Measurements from ENCODE around the gene HSPA4L.

The HSPA4L gene

GRCh38 chr4:127782275-127783025 lies at the start of gene HSPA4L:
HSPA4L (plus strand) TSS chr4:127782322; CDS start chr4:127782551, 229 bp downstream.
- H3K4me3 ChIP-seq (ENCODE audit: insufficient read depth, low read length, poor library complexity, severe bottlenecking), result peak within 1 kb of the TSS; percentile 68
- no peaks in the 10 kb centered on the region for H3K36me3 ChIP-seq (ENCODE audit: low read length)
- H3K9me3 ChIP-seq (ENCODE audit: insufficient read depth, low read length), result no peaks in the 10 kb centered on the region
- no peaks in the 10 kb centered on the region for H3F3A ChIP-seq (ENCODE audit: insufficient read depth)
- H3K9ac ChIP-seq (ENCODE audit: low read length), result peak within 1 kb of the TSS; percentile 70
- no peak for TF ChIP-seq EZH2phosphoT487 (conservative IDR thresholded peaks at IDR 0.05; ENCODE audit: low read length)
- TF ChIP-seq, protein P1, sequence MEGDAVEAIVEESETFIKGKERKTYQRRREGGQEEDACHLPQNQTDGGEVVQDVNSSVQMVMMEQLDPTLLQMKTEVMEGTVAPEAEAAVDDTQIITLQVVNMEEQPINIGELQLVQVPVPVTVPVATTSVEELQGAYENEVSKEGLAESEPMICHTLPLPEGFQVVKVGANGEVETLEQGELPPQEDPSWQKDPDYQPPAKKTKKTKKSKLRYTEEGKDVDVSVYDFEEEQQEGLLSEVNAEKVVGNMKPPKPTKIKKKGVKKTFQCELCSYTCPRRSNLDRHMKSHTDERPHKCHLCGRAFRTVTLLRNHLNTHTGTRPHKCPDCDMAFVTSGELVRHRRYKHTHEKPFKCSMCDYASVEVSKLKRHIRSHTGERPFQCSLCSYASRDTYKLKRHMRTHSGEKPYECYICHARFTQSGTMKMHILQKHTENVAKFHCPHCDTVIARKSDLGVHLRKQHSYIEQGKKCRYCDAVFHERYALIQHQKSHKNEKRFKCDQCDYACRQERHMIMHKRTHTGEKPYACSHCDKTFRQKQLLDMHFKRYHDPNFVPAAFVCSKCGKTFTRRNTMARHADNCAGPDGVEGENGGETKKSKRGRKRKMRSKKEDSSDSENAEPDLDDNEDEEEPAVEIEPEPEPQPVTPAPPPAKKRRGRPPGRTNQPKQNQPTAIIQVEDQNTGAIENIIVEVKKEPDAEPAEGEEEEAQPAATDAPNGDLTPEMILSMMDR (IDR thresholded peaks at IDR 0.05; ENCODE audit: insufficient read depth, low read length, poor library complexity, severe bottlenecking), result no peak
- peak within 1 kb of the TSS; percentile 89 for H2AFZ ChIP-seq (ENCODE audit: low read depth, low read length, severe bottlenecking)
- no peak within 1 kb of the TSS for H3K27ac ChIP-seq (ENCODE audit: low read depth, low read length)
- no peaks in the 10 kb centered on the region; the same call in 1 of the 2 replicates for H3K79me2 ChIP-seq (ENCODE audit: insufficient read depth, low read length)
- H3K27me3 ChIP-seq (ENCODE audit: low read length), result no peaks in the 10 kb centered on the region
- H3K9me2 ChIP-seq (replicated peaks; ENCODE audit: insufficient read depth, low read length), result no peaks in the 10 kb centered on the region
- H4K20me1 ChIP-seq (ENCODE audit: low read depth, low read length), result no peaks in the 10 kb centered on the region
- peak within 1 kb of the TSS; percentile 64 for H3K4me2 ChIP-seq (ENCODE audit: low read depth, low read length, poor library complexity, severe bottlenecking)

- Histone ChIP-seq H3K9ac (ENCODE audit: low read length) (no peak overlapping the region), H3K27me3 (ENCODE audit: low read length) (no peaks in the 10 kb centered on the region), H3F3A (ENCODE audit: insufficient read depth) (no peaks in the 10 kb centered on the region), H3K9me3 (ENCODE audit: insufficient read depth, low read length) (no peaks in the 10 kb centered on the region), H3K36me3 (ENCODE audit: low read length) (no peaks in the 10 kb centered on the region), H2AFZ (ENCODE audit: low read depth, low read length, severe bottlenecking) (no peak overlapping the region), H3K4me2 (ENCODE audit: low read depth, low read length, poor library complexity, severe bottlenecking) (no peak overlapping the region), H4K20me1 (ENCODE audit: low read depth, low read length) (no peaks in the 10 kb centered on the region), H3K27ac (ENCODE audit: low read depth, low read length) (no peak overlapping the region), H3K79me2 (ENCODE audit: insufficient read depth, low read length) (no peaks in the 10 kb centered on the region), H3K4me3 (ENCODE audit: insufficient read depth, low read length, poor library complexity, severe bottlenecking) (no peak overlapping the region), H3K9me2 (replicated peaks; ENCODE audit: insufficient read depth, low read length) (no peaks in the 10 kb centered on the region)
- no peak for TF ChIP-seq EZH2phosphoT487 (conservative IDR thresholded peaks at IDR 0.05; ENCODE audit: low read length)
- TF ChIP-seq, protein P1 (IDR thresholded peaks at IDR 0.05; ENCODE audit: insufficient read depth, low read length, poor library complexity, severe bottlenecking), result peak; percentile 16
These were observed 49.3 kb upstream of the HSPA4L start for GRCh38 chr4:127732623-127733328.

DNA sequence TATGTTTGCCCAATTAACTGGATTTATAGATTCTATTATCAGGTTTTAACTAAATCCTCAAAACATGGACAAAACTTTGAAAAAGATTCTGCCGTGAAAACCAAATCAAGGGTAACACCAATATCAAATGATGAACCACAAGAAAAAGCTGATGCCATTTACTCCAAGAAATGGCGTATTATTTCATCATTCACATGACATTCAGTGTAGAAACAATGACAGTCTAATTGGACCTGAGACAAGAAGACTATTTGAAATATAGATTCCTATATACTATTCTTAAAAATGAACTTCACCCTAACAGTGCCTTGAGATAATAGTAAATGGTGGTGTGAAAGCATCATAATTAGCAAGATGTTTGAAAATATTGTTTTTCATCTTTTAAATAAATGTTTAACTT lies 47.1 kb upstream of the HSPA4L start:
- Histone ChIP-seq H3K36me3 (ENCODE audit: low read length) (no peaks in the 10 kb centered on the region), H3K4me2 (ENCODE audit: low read depth, low read length, poor library complexity, severe bottlenecking) (no peak overlapping the region), H3K79me2 (ENCODE audit: insufficient read depth, low read length) (no peaks in the 10 kb centered on the region), H3K4me3 (ENCODE audit: insufficient read depth, low read length, poor library complexity, severe bottlenecking) (no peak overlapping the region), H2AFZ (ENCODE audit: low read depth, low read length, severe bottlenecking) (no peak overlapping the region), H3F3A (ENCODE audit: insufficient read depth) (no peaks in the 10 kb centered on the region), H3K27me3 (ENCODE audit: low read length) (no peaks in the 10 kb centered on the region), H4K20me1 (ENCODE audit: low read depth, low read length) (no peaks in the 10 kb centered on the region), H3K9ac (ENCODE audit: low read length) (no peak overlapping the region), H3K9me3 (ENCODE audit: insufficient read depth, low read length) (no peaks in the 10 kb centered on the region), H3K27ac (ENCODE audit: low read depth, low read length) (no peak overlapping the region), H3K9me2 (replicated peaks; ENCODE audit: insufficient read depth, low read length) (no peaks in the 10 kb centered on the region)
- TF ChIP-seq, protein P1 (IDR thresholded peaks at IDR 0.05; ENCODE audit: insufficient read depth, low read length, poor library complexity, severe bottlenecking), result no peak
- no peak for TF ChIP-seq EZH2phosphoT487 (conservative IDR thresholded peaks at IDR 0.05; ENCODE audit: low read length)
